Occipital lobe (tissue), 2 donors: ENCODE results near the gene ATP10A. TPM values are rescaled to one million over a fixed set of nuclear protein-coding genes. Genes with fewer than 3 reads are reported as not detected.

Source experiments
- DNase-seq: peaks from one replicate; lab custom pipeline; 2025; lab: John Stamatoyannopoulos, UW
- total RNA-seq: library from RNA; depleted of rRNA; stranded (reverse); fragments of >200 nt; gene quantifications from one replicate; pipeline ENCODE4 v1.2.3, GENCODE V29; 2014

The ATP10A gene
- total RNA-seq, 1 donor from 2014 or later: 0.78 TPM

- no peak for DNase-seq
Measured at GRCh38 chr15:25812845-25813244, 50.3 kb downstream of the ATP10A start.

GRCh38 chr15:25812073-25812472 is 51.1 kb downstream of the ATP10A start:
- no peak for DNase-seq

GRCh38 chr15:25811481-25811906 is 51.6 kb downstream of the ATP10A start:
- DNase-seq: no peak

- no peak for DNase-seq
Measured at GRCh38 chr15:25810631-25811091, 52.5 kb downstream of the ATP10A start.

- DNase-seq: no peak
Measured at GRCh38 chr15:25810154-25810553, 53.0 kb downstream of the ATP10A start.

- no peak for DNase-seq
Measured at GRCh38 chr15:25807063-25807462, 56.1 kb downstream of the ATP10A start.

- peak; percentile 26 for DNase-seq
Measured at GRCh38 chr15:25805031-25805430, 58.1 kb downstream of the ATP10A start.

GRCh38 chr15:25804451-25804850 is 58.7 kb downstream of the ATP10A start:
- DNase-seq: no peak

GRCh38 chr15:25803541-25803940 is 59.6 kb downstream of the ATP10A start:
- DNase-seq: no peak

GRCh38 chr15:25803036-25803435 is 60.1 kb downstream of the ATP10A start:
- DNase-seq: no peak

GRCh38 chr15:25802285-25802830 is 60.8 kb downstream of the ATP10A start:
- DNase-seq: no peak

GRCh38 chr15:25801586-25802284 is 61.4 kb downstream of the ATP10A start:
- no peak for DNase-seq

- DNase-seq: no peak
Measured at GRCh38 chr15:25800761-25801515, 62.2 kb downstream of the ATP10A start.

- DNase-seq: no peak
Measured at GRCh38 chr15:25799906-25800700, 63.0 kb downstream of the ATP10A start.

- no peak for DNase-seq
Measured at GRCh38 chr15:25797936-25798901, 64.9 kb downstream of the ATP10A start.

- no peak for DNase-seq
Measured at GRCh38 chr15:25797511-25797935, 65.6 kb downstream of the ATP10A start.

- DNase-seq: no peak
Measured at GRCh38 chr15:25797035-25797434, 66.1 kb downstream of the ATP10A start.

- DNase-seq: no peak
Measured at GRCh38 chr15:25796395-25796794, 66.7 kb downstream of the ATP10A start.

GRCh38 chr15:25795712-25796111 is 67.4 kb downstream of the ATP10A start:
- no peak for DNase-seq

GRCh38 chr15:25795061-25795460 is 68.1 kb downstream of the ATP10A start:
- no peak for DNase-seq
